GM19025 (cell line): ENCODE measurements around the gene CMTR2.

Experiments
- ATAC-seq: cut with Tn5 transposase; IDR thresholded peaks from one replicate; pipeline ENCODE4 v1.9.1; 2021; ENCODE audit warnings: mild to moderate bottlenecking, low read depth, moderate library complexity; ENCODE audit not compliant: unreplicated experiment

CMTR2 gene

DNA sequence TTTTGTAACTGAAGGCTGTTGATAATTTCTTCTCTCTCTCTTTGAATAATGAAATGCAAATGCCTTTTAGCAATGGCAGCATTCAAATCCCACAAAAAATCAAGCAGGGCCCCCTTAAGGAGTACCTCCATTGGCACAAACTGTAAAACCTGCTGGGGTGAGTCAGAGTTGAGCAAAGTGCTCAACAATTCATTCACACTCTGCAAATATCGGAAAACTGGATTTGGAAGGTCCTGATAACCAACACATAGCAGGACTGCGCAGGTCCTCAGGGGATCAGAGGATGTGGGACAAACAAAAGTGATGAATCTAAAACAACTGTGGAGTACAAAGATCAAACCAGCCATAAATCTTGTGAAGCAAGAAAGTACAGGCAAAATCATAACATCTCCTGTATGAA, 5.6 kb downstream of the CMTR2 start:
- no peak for ATAC-seq

DNA sequence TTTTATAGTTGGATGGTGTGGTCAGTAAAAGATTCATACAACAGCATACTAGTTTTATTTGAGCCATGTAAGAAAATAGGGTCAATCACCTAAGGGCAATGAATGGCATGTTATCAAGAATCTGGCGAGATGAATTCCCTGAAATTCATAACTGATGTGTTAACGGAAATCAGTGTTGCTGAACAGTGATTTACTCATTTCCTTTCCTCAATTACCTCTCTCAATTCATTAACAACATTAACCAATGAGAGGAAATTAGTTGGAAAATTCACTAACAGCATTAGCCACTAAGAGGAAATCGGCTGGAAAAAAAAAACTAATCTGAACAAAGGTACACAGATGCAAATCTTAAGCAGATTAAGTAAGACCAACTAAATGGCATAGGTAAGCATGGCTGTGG, 6.3 kb downstream of the CMTR2 start:
- no peak for ATAC-seq

DNA sequence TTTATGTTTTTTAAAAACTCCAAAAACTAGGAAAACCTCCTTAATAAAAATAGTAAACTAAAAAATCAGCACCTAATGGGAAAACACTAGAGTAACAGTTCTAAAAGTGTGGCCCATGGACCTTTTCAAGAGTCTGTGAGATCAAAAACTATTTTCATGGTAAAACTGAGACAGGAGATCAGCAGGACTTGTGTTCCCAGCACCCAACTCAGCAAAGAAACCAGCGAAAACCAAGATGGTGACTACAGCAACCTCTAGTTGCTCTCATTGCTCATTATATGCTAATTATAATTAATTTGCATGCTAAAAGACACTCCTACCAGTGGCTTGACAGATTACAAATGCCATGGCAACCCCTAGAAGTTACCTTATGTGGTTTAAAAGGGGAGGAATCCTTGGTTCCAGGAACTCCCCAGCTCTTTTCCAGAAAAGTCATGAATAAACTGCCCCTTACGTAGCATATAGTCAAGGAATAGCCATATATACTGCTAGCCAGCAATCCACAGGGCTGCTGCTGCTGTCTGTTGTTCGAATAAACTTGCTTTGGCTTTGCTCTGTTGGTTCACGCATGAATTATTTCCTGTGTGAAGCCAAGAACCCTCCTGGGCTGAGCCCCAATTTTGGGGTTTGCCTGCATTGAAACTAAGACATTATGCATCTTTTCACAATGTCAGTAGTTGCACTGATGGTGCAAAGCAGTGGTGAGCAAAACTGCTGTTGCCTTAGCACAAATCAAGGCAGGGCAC, 12.4 kb downstream of the CMTR2 start:
- ATAC-seq: no peak

DNA sequence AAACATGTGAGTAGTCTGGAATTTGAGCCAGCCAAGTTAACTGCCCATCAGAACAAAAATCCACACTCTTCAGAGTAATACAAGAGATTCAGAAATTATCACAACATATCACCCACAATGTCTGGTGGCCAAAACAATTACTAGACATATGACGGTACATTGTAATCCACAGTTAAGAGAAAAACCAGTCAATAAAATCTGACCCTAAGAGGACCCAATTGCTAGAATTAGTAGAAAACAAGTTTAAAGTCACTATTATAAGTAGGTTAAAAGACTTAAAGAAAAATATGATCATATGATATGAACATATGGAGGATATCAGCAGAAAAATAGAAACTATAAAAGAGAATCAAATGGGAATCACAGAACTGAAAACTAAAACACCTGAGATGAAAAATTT, 15.8 kb downstream of the CMTR2 start:
- ATAC-seq: no peak

DNA sequence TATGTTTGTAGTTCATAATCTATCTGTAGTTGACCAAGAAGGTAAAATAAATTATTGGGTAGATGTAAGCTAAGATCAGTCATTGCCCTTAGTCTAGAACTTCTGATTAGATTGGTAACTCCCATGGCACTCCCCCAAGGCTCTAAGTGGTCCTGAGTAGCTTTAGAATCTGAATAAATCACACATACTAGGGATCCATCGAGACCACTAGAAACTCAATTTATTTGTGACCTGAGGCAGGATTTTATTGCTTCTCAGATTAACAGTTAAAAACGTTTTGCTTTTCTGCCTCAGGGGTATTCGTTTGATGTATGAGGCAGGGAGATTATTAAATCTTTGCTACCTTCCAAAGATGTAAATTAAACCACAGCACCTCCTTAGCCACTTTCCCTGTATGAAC, 24.9 kb downstream of the CMTR2 start:
- no peak for ATAC-seq

DNA sequence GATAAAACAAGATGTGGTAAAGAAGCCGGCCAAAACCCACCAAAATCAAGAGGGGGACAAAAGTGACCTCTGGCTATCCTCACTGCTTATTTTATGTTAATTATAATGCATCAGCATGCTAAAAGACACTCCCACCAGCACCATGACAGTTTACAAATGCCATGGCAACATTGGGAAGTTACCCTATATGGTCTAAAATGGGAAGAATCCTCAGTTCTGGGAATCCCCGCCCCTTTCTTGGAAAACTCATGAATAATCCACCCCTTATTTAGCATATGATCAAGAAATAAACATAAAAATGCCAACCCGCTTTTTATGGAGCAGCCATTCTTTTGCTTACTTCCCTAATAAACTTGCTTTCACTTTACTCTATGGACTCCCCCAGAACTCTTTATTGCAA, 25.6 kb downstream of the CMTR2 start:
- ATAC-seq: no peak

DNA sequence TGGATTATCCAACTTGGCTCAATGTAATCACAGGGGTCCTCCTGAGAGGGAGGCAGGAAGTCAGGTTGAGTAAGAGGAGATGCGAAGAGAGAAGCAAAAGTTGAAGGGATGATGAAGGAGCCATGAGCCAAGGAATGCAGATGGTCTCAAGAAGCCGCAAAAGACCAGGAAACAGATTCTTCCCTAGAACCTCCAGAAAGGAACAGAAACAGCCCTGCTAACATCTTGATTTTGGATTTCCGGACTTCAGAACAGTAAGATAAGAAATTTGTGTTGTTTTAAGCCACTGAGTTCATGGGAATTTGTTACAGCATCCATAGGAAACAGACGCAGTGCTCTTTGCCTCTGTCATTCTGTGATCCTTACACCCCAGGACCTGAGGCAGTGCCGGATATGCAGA, 26.8 kb downstream of the CMTR2 start:
- ATAC-seq: no peak

DNA sequence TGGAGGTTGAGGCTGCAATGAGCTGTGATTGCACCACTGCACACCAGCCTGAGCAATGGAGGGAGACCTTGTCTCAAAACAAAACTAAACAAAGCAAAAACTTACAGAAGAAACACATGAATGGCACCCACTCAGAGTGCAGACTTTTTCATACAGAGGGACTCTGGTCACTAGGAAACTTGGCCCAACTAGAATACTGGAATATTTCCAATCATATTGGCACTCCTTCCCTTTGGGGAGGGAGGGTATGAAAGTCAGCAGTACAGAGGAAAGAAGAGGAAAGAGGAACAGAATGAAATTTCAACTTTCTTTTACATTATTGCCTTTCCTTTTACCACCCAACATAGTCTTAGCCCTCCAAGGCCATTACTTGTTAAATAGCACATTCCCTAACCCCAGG, 28.2 kb downstream of the CMTR2 start:
- ATAC-seq: no peak

DNA sequence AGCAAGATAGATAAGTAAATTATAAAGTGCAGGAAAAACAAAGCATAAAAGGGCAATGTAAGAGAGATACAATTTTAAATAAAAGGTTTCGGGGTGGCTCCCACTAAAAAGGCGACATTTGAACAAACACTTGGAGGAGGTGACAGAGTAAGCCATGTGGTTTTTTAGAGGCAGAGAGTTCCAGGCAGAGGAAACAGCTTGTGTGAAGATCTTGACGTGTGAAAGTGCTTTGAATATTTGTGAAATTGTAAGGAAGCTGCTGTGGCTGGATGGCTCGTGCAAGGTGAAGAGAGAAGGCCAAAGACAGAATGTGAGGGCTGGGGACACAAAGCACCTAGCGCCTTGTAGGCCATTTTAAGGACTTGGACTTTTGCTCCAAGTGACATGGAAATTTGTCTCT, 30.1 kb downstream of the CMTR2 start:
- no peak for ATAC-seq

DNA sequence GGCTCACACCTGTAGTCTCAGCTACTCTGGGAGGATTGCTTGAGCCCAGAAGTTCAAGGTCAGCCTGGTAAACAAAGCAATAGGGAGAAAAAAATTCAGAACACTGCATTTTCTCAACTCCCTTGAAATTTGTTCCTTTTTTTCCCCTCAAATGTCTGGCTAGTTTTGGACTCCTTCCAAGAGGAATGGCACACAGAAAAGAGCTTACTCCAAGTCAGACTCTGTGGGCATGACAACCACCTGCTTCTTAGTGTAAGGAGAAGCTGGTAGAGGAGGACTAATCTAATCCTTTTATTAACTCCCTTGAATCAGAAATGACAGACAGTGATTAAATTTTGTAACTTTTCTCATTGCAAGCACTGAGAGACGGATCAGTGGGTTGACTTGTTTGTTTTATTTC, 30.8 kb downstream of the CMTR2 start:
- no peak for ATAC-seq

DNA sequence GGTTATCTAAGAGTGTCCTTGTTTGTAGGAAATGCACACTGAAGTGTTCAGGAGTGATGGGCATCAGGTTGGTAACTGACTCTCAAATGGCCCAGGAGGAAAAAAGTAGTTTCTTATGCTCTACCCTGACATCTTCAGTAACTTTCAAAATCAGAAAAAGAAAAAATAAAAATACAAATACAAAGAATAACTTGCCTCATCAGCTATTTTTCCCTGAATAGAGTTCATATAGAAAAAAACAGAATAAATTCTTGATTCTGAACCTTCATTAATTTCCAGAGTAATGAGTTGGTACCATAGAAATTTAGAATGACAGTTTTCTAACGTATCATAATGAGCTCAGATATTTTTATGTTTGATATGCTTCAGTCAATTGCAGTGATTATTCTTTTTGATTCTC, 31.4 kb downstream of the CMTR2 start:
- ATAC-seq: no peak

DNA sequence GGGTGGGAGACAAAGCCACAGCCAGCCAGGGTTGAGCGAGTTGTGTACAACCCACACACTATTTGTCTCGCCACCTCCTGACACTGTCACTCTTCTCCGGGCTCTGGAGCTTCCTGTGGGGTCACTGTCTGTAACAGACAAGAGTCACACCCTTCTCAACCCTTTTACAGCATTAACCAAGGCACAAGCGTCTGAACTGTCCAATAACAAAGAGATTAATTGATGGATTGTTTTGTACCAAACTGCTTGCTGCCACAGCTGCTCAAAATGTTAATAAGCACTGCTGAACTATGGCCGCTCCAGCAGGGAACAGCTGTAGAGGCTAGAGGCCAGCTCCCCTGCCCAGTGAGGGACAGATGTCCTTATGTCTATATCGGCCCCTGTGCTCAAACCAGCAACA, 33.5 kb downstream of the CMTR2 start:
- ATAC-seq: no peak

DNA sequence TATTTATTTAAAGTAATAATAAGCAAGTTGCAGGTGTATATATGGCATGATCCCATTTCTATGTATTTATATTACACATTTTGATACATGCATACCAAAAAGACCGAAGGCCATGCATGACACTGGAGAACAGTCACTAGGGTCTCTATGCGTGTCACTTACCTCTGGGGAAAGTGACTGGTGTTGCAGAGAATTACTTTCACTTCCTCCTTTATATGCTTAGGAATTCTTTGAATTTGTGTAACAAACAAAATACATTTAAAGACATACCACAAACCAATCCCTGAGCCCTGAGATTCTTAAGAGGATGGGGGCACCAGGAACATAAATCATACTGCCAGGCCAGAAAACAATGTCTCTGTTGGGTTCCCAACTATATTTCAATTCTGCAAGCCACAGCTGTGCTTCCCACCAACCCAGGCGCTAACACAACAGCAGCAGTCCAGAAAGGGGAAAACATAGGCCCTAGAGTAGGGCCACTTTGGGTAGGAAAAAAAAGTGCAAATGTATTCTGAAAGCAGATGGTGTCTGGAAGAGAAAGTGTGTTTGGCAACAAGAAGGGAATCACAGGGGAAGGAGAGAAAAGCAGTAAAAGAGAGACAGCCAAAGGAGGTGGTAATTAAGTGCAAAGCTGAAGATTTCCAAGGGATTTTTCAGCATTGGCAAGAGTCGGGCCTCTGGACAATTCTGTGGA, 34.2 kb downstream of the CMTR2 start:
- no peak for ATAC-seq

DNA sequence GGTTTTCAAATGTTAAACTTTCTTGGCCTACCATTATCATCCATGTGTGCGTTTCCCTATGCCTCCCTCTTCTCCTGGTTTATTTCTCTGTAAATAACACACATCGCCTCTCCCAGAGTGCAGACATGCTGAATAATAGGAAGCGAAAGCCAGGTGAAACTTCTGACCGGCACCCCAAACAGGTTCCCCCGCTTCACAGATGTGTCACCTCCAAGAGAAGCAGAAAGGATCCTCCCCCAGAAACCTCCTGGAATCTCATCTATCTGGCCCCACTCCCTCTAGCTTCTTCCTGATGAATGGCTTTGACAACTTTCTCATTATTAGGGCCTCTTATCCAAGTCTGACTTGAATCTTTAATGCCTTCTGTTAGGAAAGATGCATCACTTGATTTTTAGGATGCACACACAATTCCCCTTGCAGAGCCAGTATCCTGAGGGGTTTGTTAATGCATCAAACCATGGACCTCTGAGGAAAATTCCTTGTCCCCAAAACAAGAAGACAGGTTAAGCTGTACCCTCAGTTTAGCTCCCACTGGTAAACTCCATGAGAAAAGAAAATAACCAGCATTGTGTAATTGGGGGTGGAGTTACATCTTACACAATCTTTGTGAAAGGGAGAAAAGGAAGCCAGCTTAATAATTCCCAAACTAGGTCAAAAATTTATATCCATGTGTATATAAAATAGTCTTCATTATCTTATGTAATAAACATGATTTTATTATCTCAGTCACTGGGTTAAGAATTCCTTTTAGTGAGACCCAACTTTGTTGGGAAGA, 38.6 kb downstream of the CMTR2 start:
- no peak for ATAC-seq

DNA sequence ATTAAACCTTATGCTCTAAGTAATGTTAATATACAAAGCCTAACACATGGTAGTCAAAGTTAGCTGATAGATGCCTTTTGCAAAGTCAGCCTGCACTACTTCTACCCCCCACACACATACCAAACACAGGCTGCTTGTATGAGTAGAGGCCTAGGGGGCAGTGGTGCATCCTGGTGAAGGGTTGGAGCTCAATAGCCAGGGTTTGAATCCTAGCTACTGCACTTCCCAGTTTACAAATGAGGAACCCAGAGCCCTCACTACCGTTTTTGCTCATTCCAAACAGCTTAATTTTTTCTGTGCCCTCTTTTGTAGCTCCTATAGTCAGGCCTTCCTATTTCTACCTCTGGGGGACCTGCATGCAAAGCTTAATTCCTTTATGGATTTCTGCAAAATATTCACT, 39.8 kb downstream of the CMTR2 start:
- no peak for ATAC-seq

DNA sequence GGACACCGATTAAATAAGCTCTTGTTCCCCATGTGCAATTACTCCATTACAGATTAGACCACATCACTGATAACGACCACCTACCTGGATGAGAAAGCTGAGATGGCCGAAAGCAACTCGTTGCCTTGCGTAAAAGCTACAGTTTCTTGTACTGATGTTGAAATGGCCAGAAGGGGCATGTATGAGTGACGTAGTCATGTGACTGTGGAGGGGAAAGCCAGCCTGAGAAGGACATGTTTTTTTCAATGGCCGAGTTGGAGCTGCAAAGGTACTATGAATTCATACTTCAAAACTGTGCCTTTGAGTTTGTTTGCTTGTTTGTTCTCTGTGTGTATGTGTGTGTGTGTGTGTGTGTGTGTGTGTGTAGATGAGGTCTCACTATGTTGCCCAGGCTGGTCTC, 41.7 kb downstream of the CMTR2 start:
- ATAC-seq: no peak

DNA sequence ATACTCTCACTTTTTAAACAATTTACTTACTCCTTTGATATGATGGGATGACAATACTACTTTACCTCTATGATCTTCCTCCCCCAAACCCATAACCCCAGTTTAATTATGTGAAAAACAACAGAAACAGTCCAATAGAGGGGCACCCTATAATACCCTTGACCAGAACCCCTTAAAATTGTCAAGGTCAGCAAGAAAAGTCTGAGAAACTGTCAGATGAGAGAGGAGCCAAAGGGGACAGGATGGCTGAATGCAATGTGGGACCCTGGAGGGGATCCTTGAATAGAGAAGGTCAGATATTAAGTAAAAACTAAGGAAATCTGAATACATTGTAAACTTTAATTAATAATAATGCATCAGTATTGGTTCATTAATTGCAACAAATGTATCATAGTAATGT, 42.9 kb downstream of the CMTR2 start:
- no peak for ATAC-seq

DNA sequence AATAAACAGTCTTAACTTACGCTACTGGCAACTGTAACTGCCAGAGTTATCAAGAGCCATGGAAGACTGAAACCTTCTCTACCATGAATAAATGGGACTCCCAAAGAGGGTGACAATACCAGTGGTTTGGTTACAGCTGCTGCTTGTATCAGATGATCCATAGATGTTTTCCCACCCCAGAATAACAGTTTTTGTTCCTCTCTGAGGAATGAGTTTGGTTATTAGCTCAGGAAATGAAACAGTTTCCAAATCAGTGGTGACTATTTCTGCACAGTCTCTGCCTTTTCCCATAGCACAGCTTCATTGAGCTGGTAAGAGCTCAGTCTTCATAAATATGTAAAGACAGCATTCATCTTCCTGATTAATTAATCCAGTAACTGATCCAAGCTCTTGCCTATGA, 44.7 kb downstream of the CMTR2 start:
- ATAC-seq: no peak

DNA sequence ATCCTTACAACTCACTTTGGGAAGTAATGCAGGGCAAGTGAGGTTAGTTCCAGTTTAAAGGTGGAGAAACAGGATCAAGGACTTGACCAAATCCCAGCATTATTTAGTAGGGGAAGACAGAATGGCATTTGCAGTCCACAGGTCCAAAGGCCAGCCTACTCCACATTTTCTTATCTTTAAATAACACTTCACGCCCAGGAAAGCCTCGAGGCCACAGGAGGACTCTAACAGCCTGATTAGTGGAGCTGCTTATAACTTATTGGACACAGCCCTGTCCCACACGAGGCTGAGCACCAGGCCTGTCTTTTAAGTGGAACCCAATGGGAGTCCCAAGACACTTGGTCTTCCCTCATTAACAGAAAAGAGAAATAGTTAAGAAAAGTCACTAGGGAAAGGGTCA, 46.6 kb downstream of the CMTR2 start:
- no peak for ATAC-seq

DNA sequence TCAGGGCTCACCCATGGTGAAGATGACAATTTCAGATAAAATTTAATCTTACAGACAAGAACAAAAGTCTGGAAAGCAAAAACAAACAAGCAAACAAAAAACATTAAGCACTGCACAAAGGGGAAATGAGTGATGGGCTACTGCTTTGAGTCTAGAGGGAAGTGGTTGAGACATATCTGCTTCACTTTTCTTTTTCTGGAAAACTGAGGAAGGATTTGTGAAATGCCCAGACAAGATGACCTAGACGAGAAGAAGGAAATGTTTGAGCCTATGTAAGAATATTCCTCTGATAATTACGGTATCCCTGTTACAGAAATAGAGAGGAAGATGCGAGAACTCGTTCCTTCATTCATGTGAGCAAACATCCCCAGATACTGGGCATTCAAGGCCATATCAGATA, 47.2 kb downstream of the CMTR2 start:
- ATAC-seq: no peak
